PFSK-1 (cell line): Measurements from ENCODE around the gene DDX54.

Experiments
- FOXP2 ChIP-seq: optimal IDR thresholded peaks from 2 replicates; pipeline ENCODE3; 2011; ENCODE audit warnings: borderline replicate concordance, control low read depth, inconsistent platforms; ENCODE audit not compliant: insufficient read depth; ENCODE audit errors: extremely low read length, extremely low read depth
- POLR2AphosphoS5 ChIP-seq: IDR thresholded peaks from 2 replicates; pipeline ENCODE4 v1.6.1; 2012; ENCODE audit warnings: low read depth, mild to moderate bottlenecking, control low read depth, low read length, moderate library complexity
- REST ChIP-seq, 2 experiments: IDR thresholded peaks; 2 replicates each; pipeline versions ENCODE4 v1.6.1 to v1.8.0; 2011 to 2012; ENCODE audit warnings: low read depth in 2 of 2, low read length in 2 of 2, control low read depth in 1 of 2, inconsistent platforms in 1 of 2, mild to moderate bottlenecking in 1 of 2, moderate library complexity in 1 of 2; ENCODE audit not compliant: insufficient read depth in 1 of 2
- SIN3A ChIP-seq: IDR thresholded peaks from 2 replicates; pipeline ENCODE4 v1.6.1; 2012; ENCODE audit warnings: mild to moderate bottlenecking, low read length, moderate library complexity, borderline replicate concordance; ENCODE audit not compliant: insufficient read depth
- TAF1 ChIP-seq: IDR thresholded peaks from 2 replicates; pipeline ENCODE4 v1.6.1; 2012; ENCODE audit warnings: low read length, control low read depth, borderline replicate concordance; ENCODE audit not compliant: insufficient read depth

Gene DDX54

GRCh38 chr12:113130457-113131135, 54.7 kb downstream of the DDX54 start:
- TF ChIP-seq SIN3A (no peak), TAF1 (no peak), REST (IDR thresholded peaks at IDR 0.05; ENCODE audit: insufficient read depth in 1 of 2, low read depth in 2 of 2, low read length in 2 of 2) (no peak), FOXP2 (no peak)

GRCh38 chr12:113129664-113130456, 55.4 kb downstream of the DDX54 start:
- TF ChIP-seq SIN3A: no peak

- TF ChIP-seq TAF1 (no peak), FOXP2 (no peak), SIN3A (no peak), POLR2AphosphoS5 (no peak), REST (IDR thresholded peaks at IDR 0.05; ENCODE audit: insufficient read depth in 1 of 2, low read depth in 2 of 2, low read length in 2 of 2) (no peak)
Observed at GRCh38 chr12:113128802-113129663, 56.2 kb downstream of the DDX54 start.

- TF ChIP-seq TAF1 (no peak), REST (IDR thresholded peaks at IDR 0.05; ENCODE audit: insufficient read depth in 1 of 2, low read depth in 2 of 2, low read length in 2 of 2) (no peak), FOXP2 (no peak), POLR2AphosphoS5 (no peak), SIN3A (no peak)
Observed at GRCh38 chr12:113127791-113128199, 57.5 kb downstream of the DDX54 start.

GRCh38 chr12:113120670-113121370, 64.5 kb downstream of the DDX54 start:
- TF ChIP-seq TAF1: no peak
- TF ChIP-seq FOXP2: no peak
- no peak for TF ChIP-seq REST (IDR thresholded peaks at IDR 0.05; ENCODE audit: insufficient read depth in 1 of 2, low read depth in 2 of 2, low read length in 2 of 2)
- TF ChIP-seq SIN3A: no peak
- TF ChIP-seq POLR2AphosphoS5: no peak
